SK-N-SH treated with all-trans-retinoic acid at 6 μM for 48 hours (cell line): ENCODE measurements around the gene CHML.

Experiments
- ARNTL ChIP-seq: fragments of 450-650 bp; formaldehyde crosslinking; IDR thresholded peaks from 2 replicates; pipeline ENCODE4 v1.5.0; 2020; ENCODE audit warnings: low read depth, mild to moderate bottlenecking, moderate library complexity, borderline replicate concordance
- RARB ChIP-seq: fragments of 250-450 bp; sonication (Bioruptor Pico); IDR thresholded peaks from 2 replicates; pipeline ENCODE4 v1.8.0; 2021; ENCODE audit warnings: mild to moderate bottlenecking, moderate library complexity

- TF ChIP-seq ARNTL (CRISPR knock-in tag), result no peak
- no peak for TF ChIP-seq RARB (CRISPR knock-in tag)
Observed at GRCh38 chr1:241610056-241610815, 29.9 kb downstream of the CHML start.
